GM23338 (cell line): ENCODE results near the gene ADAT3. TPM values are rescaled to one million over a fixed set of nuclear protein-coding genes. Genes with fewer than 3 reads are reported as not detected.

Experiments
- ATAC-seq: fragments of 200-7000 bp; cut with Tn5 transposase; 3 replicates; pipeline ENCODE4 v1.9.1; 2020
- DNase-seq: peaks from one replicate; pipeline ENCODE4 v3.0.0-alpha.2; 2015; ENCODE audit warnings: low spot score
- H2AFZ ChIP-seq: fragments of 200-600 bp; sonication (generic); 2 replicates; pipeline ENCODE4 v1.8.0; 2016; ENCODE audit warnings: antibody characterized with exemption, mild to moderate bottlenecking, moderate library complexity
- H3F3A ChIP-seq: fragments of 200-600 bp; sonication (generic); replicated peaks from 2 replicates; pipeline ENCODE4 v1.8.0; 2017; ENCODE audit warnings: antibody characterized with exemption, mixed run types, low read depth
- H3K27ac ChIP-seq: fragments of 200-600 bp; sonication (generic); 2 replicates; pipeline ENCODE4 v1.6.1; 2016; ENCODE audit warnings: low read depth
- H3K27me3 ChIP-seq: fragments of 200-600 bp; sonication (generic); 2 replicates; pipeline ENCODE4 v1.8.0; 2016; ENCODE audit warnings: mild to moderate bottlenecking, mixed run types, moderate library complexity; ENCODE audit not compliant: insufficient read depth
- H3K36me3 ChIP-seq: fragments of 200-600 bp; sonication (generic); 2 replicates; pipeline ENCODE4 v1.8.0; 2016; ENCODE audit warnings: mild to moderate bottlenecking; ENCODE audit not compliant: insufficient read depth
- H3K4me1 ChIP-seq: fragments of 200-600 bp; sonication (generic); 2 replicates; pipeline ENCODE4 v1.8.0; 2016; ENCODE audit warnings: mild to moderate bottlenecking, moderate library complexity; ENCODE audit not compliant: insufficient read depth
- H3K4me2 ChIP-seq: fragments of 200-600 bp; sonication (generic); 2 replicates; pipeline ENCODE4 v1.7.1; 2017; ENCODE audit warnings: mixed run types
- H3K4me3 ChIP-seq: fragments of 200-600 bp; sonication (generic); 2 replicates; pipeline ENCODE4 v1.6.1; 2016; ENCODE audit warnings: mixed run types
- H3K79me2 ChIP-seq: fragments of 200-600 bp; sonication (generic); replicated peaks from 2 replicates; pipeline ENCODE4 v1.8.0; 2017; ENCODE audit warnings: mild to moderate bottlenecking; ENCODE audit not compliant: insufficient read depth
- H3K9me2 ChIP-seq: fragments of 200-600 bp; sonication (generic); 2 replicates; pipeline ENCODE4 v1.8.0; 2017; ENCODE audit not compliant: insufficient read depth
- H4K20me1 ChIP-seq: fragments of 200-600 bp; sonication (generic); replicated peaks from 2 replicates; pipeline ENCODE4 v1.8.0; 2017; ENCODE audit warnings: mild to moderate bottlenecking; ENCODE audit not compliant: insufficient read depth
- H3K27ac Mint-ChIP-seq: 2 replicates; pipeline ENCODE4 v1.8.0; 2020; ENCODE audit warnings: inconsistent platforms, mild to moderate bottlenecking, moderate library complexity, mixed read lengths
- H3K27me3 Mint-ChIP-seq: 3 replicates; pipeline ENCODE4 v1.8.0; 2022; ENCODE audit warnings: low read depth, mild to moderate bottlenecking, moderate library complexity, mixed read lengths, inconsistent platforms; ENCODE audit not compliant: insufficient read depth, poor library complexity
- H3K36me3 Mint-ChIP-seq: 3 replicates; pipeline ENCODE4 v1.8.0; 2021; ENCODE audit warnings: low read depth, mild to moderate bottlenecking, inconsistent platforms, moderate library complexity, mixed read lengths
- H3K4me1 Mint-ChIP-seq: 3 replicates; pipeline ENCODE4 v1.8.0; 2020; ENCODE audit warnings: mild to moderate bottlenecking, inconsistent platforms, mixed read lengths
- H3K4me3 Mint-ChIP-seq: 3 replicates; pipeline ENCODE4 v1.8.0; 2021; ENCODE audit warnings: moderate library complexity, mild to moderate bottlenecking, inconsistent platforms, mixed read lengths
- H3K9me3 Mint-ChIP-seq: 3 replicates; pipeline ENCODE4 v1.8.0; 2020; ENCODE audit warnings: moderate library complexity, mild to moderate bottlenecking, inconsistent platforms, mixed read lengths
- CTCF ChIP-seq, 2 experiments: fragments of 200-600 bp in 1 of 2; sonication (generic) in 1 of 2; conservative IDR thresholded peaks; 2 replicates each; pipeline versions ENCODE4 v1.5.1 to v1.6.1; 2016 to 2017; ENCODE audit warnings: antibody characterized with exemption in 2 of 2, low read depth in 2 of 2, mild to moderate bottlenecking in 2 of 2, moderate library complexity in 1 of 2
- ETS1 ChIP-seq: IDR thresholded peaks from 2 replicates; pipeline ENCODE4 v1.6.1; 2016; ENCODE audit warnings: antibody characterized with exemption
- EZH2 ChIP-seq: fragments of 200-600 bp; sonication (generic); IDR thresholded peaks from one replicate; pipeline ENCODE4 v1.8.0; 2017; ENCODE audit warnings: antibody characterized with exemption, mild to moderate bottlenecking, low read depth; ENCODE audit not compliant: unreplicated experiment
- JUNB ChIP-seq: IDR thresholded peaks from one replicate; pipeline ENCODE4 v1.6.1; 2016; ENCODE audit warnings: antibody characterized with exemption; ENCODE audit not compliant: unreplicated experiment
- POLR2AphosphoS5 ChIP-seq: IDR thresholded peaks from 2 replicates; pipeline ENCODE4 v1.6.1; 2016; ENCODE audit warnings: antibody characterized with exemption, low read depth
- REST ChIP-seq: IDR thresholded peaks from one replicate; pipeline ENCODE4 v1.6.1; 2018; ENCODE audit warnings: antibody characterized with exemption; ENCODE audit not compliant: unreplicated experiment
- STAT1 ChIP-seq: IDR thresholded peaks from one replicate; pipeline ENCODE4 v1.6.1; 2016; ENCODE audit warnings: antibody characterized with exemption; ENCODE audit not compliant: unreplicated experiment
- ZNF114 ChIP-seq: fragments of 250-450 bp; sonication (Bioruptor Pico); IDR thresholded peaks from 2 replicates; pipeline ENCODE4 v1.5.0; 2020; ENCODE audit warnings: mild to moderate bottlenecking, moderate library complexity
- polyA plus RNA-seq: library from polyadenylated mRNA; unstranded; fragments of >200 nt; fragmentation: Nextera tagmentation; extraction: Ambion mirVana; gene quantifications from 2 replicates; pipeline ENCODE4 v1.2.1, GENCODE V29; 2016
- total RNA-seq: library from RNA; depleted of rRNA; stranded (reverse); fragments of >200 nt; shearing (Covaris generic); gene quantifications from 2 replicates; pipeline ENCODE4 v1.2.3, GENCODE V29; 2014

Gene ADAT3
- total and polyA plus RNA-seq, 2 experiments from 2014 or later: 7.9 to 12.4 TPM

- no peak for TF ChIP-seq REST
Measured at GRCh38 chr19:1871630-1872029, 33.6 kb upstream of the ADAT3 start (continued).

- no peak overlapping the region for H3K27ac Mint-ChIP-seq
- H3K36me3 Mint-ChIP-seq: peaks cover 4% of the 10 kb centered on the region; the same call in 2 of the 3 replicates
- no peak overlapping the region for H3K4me3 Mint-ChIP-seq
- H3K27me3 ChIP-seq: no peaks in the 10 kb centered on the region
- no peaks in the 10 kb centered on the region for H3K9me3 Mint-ChIP-seq
- no peaks in the 10 kb centered on the region for H3K36me3 ChIP-seq
- H3K4me1 Mint-ChIP-seq: peaks cover 16% of the 10 kb centered on the region
- no peaks in the 10 kb centered on the region for H3K9me2 ChIP-seq
- H3K27ac ChIP-seq: no peak overlapping the region
- no peak overlapping the region for H2AFZ ChIP-seq
- no peaks in the 10 kb centered on the region; the same call in 1 of the 2 replicates for H4K20me1 ChIP-seq
- peaks cover 16% of the 10 kb centered on the region for H3K4me1 ChIP-seq
- no peak overlapping the region for H3K4me3 ChIP-seq
- ATAC-seq (no peak), DNase-seq (no peak)
- no peak overlapping the region for H3K4me2 ChIP-seq
- peaks cover 5% of the 10 kb centered on the region for H3K27me3 Mint-ChIP-seq
- peaks cover 31% of the 10 kb centered on the region for H3K79me2 ChIP-seq
- peaks cover 11% of the 10 kb centered on the region; the same call in 1 of the 2 replicates for H3F3A ChIP-seq
- no peak for TF ChIP-seq STAT1
- TF ChIP-seq REST: no peak
- TF ChIP-seq CTCF (conservative IDR thresholded peaks at IDR 0.05; ENCODE audit: low read depth in 2 of 2): no peak
- no peak for TF ChIP-seq JUNB
- TF ChIP-seq ETS1: no peak
- no peak for TF ChIP-seq EZH2
- no peak for TF ChIP-seq POLR2AphosphoS5
- no peak for TF ChIP-seq ZNF114 (CRISPR knock-in tag)
Measured at GRCh38 chr19:1872807-1873523, 32.2 kb upstream of the ADAT3 start.
